GM12874 (cell line): ENCODE data around the gene KCTD6.

ENCODE experiments used
- TF ChIP-seq, protein P1 (sequence below): IDR thresholded peaks from 2 replicates; pipeline ENCODE4 v1.5.1; 2011; ENCODE audit warnings: low read depth, mild to moderate bottlenecking, control low read depth, low read length, moderate library complexity; ENCODE audit not compliant: insufficient read depth

The KCTD6 gene

DNA sequence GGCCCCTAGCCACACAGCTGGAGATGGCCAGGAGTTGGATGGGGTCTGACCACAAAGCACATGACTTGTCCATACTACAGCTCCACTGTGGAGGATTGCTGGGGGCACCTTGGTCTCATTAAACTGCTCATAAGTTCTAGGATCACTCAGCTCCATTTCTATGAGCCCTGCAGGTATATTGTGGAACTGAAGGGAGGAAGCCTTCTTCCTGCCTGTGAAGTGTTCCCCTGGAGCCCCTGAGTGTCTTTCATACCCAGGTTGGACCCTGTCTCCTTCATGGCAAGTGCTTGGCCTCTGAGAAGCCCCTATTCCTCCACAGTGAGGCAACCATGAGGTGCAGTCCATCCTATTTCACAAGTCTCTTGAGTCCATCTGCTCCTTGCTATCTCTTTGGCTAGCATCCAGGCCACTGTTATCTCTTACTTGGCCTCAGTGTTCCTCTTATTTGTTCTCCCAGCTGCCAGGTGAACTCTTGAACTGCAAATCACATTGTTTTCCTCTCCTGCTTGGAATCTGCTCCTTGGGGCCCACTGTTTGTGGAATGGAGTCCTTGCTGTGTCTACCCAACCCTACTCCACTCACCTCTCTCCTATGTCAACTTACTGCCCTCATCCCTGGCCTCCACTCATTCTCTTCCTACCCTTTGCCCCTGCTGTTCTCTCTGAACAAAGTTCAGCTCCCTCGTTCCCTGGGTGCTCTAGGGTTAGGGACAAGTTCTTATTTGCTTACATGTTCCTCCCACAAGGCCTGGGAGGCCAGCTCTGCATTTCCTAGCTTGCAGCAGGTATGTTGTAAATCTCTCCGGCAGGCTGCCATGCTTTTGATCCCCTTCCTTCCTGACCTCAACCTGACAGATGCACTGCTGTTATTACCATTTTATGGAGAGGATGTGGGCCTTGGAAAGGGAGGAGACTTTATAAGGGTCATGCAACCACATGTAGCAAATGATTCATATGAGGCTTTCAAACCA, 43.9 kb downstream of the KCTD6 start:
- TF ChIP-seq, protein P1, sequence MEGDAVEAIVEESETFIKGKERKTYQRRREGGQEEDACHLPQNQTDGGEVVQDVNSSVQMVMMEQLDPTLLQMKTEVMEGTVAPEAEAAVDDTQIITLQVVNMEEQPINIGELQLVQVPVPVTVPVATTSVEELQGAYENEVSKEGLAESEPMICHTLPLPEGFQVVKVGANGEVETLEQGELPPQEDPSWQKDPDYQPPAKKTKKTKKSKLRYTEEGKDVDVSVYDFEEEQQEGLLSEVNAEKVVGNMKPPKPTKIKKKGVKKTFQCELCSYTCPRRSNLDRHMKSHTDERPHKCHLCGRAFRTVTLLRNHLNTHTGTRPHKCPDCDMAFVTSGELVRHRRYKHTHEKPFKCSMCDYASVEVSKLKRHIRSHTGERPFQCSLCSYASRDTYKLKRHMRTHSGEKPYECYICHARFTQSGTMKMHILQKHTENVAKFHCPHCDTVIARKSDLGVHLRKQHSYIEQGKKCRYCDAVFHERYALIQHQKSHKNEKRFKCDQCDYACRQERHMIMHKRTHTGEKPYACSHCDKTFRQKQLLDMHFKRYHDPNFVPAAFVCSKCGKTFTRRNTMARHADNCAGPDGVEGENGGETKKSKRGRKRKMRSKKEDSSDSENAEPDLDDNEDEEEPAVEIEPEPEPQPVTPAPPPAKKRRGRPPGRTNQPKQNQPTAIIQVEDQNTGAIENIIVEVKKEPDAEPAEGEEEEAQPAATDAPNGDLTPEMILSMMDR = no peak

GRCh38 chr3:58536501-58537411, 44.9 kb downstream of the KCTD6 start, which contains the start of gene ACOX2:
ACOX2 (minus strand) TSS chr3:58537190; CDS start chr3:58535106, 2,084 bp downstream.
- TF ChIP-seq, protein P1 = no peak

GRCh38 chr3:58537412-58538301, 45.8 kb downstream of the KCTD6 start:
- TF ChIP-seq, protein P1 = no peak

DNA sequence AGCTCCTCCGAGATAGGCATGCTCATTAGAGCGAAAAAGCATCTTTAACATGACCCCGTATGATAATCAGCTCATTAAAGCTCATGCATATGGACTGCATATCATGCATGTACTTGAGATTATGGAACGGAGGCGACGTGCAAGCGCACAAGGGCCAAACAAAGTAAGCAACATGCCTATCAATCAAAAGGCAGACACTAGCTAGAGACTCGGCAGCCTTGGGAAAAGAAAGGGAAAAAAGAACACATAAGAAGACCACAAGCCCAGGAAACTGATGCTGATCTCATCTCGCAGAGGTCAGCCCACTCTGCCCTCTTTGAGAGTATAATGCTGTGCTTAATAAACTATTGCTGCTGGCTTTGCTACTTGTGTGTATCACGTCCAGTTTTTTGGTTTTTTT, 47.7 kb downstream of the KCTD6 start:
- TF ChIP-seq, protein P1 = no peak

GRCh38 chr3:58540176-58540858, 48.4 kb downstream of the KCTD6 start:
- TF ChIP-seq, protein P1 = no peak

- TF ChIP-seq, protein P1 = no peak
Measured at GRCh38 chr3:58544541-58544940, 52.6 kb downstream of the KCTD6 start.
